NCI-H187 (cell line): ENCODE measurements around the gene SNAI1.

Experiments
- DNase-seq, 2 experiments: peaks; one replicate each; lab custom pipeline; 2025; lab: John Stamatoyannopoulos, UW

The SNAI1 gene

GRCh38 chr20:50013976-50014375, 31.2 kb downstream of the SNAI1 start:
- DNase-seq: no peak

DNA sequence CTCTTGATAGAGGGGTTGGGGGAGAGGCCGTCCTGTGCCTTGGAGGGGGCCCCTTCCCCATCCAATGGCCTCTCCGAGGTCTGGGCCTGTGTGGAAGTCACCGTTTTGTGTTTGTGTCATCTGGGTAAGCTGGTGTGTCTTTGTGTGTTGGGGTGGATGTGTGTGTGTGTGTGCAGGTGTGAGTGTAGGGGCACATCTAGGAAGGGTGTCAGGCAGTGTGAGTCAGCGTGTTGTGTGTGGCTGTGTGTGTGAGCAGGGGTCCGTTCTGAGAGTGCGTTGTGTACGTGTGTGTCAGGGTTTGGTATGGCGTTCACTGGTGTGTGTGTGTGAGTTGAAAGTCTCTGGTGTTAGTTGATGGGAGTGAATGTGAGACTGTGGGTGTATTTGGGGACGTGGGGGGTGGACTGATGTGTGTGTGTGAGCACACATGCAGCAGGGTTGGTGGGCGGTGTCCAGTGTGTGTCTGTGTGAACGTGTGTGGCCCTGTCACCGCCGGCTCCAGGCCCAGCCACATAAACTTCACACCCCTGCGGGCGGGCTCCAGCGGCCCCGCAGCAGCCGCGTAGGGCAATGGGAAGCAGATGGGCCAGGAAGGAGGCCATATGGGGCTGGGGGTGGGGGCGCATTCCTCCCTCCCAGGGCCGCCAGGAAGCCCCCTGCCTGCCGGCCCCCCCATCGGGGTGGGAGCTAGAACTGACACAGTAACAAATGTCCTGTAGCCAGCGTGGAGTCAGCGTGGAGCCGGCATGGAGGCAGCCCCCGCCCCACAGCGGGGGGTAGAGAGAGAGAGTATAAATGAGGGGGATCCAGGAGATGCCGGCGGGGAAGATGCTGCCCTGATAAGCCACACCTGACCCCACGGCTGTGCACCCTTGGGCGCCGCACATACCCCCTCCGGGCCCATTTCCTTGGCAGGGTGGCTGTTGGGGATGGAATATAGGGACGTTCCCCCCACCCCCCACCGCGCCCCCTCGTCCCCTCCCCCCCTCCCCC, 32.1 kb downstream of the SNAI1 start:
- no peak for DNase-seq

DNA sequence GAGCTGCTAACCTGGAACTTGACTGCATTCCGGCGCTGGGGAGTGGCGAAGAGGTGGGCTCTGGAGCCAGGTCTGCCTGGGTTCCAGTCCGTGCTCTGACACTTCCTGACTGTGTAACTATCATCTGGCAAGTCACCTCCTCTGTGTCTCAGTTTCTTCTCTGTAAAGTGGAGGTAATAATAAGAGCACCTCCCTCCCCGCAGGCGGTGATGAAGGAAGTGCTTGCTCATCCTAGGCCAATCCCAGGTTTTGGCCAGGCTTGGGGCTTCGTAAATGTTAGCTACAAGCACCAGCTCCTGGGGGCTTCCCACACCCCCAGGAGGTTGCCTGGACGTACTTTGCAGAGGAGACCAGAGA, 32.8 kb downstream of the SNAI1 start:
- no peak for DNase-seq

DNA sequence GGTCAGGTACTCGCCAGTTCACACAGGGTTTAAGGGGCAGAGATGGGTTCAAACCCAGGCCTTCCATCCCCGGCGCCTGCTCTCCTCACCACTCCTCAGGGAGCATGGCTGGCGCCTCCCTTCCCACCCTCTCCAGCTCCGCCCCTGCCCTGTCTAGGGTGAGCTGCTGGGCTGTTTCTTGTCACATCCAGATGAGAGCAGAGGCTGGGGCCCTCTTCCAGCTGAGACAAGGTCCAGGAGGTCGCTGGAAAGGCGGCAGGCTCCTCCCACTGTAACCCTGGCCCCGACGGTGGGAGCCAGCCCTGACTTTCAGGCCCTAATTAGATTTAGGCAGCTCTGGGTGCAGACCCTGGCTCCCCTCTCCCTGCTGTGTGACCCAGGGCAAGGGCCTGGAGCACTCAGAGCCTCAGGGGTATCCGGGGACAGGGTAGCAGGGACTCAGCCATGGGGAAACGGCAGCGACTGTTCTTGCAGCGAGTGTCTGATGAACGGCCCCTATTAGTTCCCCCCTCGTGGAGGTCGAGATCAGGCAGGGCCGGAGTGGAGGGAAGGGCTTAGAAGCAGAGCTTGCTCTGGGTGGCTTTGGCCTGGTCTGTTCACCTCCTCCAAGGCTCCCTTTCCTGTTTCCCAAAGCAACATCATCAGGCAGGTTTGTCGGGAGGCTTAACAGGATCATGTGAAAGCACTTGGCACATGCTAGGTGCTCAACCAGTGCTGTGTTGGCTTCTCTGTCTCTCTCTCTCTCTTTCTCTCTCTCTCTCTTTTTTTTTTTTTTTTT, 33.4 kb downstream of the SNAI1 start:
- DNase-seq: no peak

- DNase-seq: no peak
Measured at GRCh38 chr20:50017160-50017559, 34.4 kb downstream of the SNAI1 start.

- no peak for DNase-seq
Measured at GRCh38 chr20:50017576-50018248, 34.9 kb downstream of the SNAI1 start.

DNA sequence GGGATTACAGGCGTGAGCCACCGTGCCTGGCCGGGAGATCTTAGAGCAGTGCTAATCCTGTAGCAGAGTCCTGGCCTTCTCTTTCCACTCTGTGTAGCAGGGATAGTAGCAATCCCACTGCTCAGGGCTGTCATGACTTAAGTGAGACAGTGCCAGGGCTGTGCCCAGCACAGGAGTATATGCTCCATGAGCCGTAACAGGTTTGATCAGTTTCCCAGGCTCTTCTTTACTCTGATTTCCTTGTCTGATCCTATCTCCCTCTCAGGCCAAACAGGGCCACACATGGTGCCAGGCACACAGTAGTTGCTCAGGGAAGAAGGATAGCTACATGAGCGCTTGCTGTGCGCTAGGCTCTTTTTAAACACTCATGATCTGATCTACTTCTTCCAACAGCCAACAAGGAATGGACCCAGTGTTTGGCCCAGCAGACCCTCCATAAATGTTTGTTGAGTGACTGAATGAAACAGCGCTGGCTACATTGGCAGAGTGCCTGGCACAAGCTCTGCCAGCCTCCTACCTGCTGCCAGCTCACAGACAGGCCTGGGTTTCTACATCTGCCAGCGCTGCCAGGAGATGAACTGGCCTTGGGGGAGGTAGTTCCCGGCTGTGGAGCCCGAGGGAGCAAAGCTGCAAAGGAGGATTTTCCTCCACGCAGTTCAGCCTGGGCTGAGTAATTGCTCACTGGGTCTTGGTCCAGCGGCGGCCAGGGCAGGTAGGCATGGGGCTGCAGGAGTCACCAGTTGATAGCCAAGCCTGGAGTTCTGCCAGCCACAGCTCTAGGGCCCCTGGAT, 36.9 kb downstream of the SNAI1 start:
- DNase-seq: no peak

DNA sequence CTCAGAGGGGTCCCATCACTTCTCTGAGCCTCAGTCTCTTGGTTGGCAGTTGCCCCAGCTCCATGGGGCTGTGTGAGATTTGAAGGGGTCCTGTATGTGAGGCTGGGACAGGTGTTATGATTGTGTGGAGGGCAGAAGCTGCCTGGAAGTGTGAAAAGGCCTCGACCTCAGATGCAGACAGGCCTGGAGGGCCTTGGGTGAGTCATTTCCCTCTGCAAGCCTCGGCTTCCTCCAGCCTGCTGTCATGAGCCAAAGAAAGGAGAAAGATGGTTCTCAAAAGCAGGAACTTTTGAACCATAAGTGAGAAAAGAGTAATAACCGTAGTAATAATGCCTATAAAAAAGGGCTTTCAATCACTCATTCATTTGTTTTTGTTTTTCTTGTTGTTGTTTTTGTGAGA, 37.5 kb downstream of the SNAI1 start:
- no peak for DNase-seq

- no peak for DNase-seq
Measured at GRCh38 chr20:50022676-50023075, 39.9 kb downstream of the SNAI1 start.

GRCh38 chr20:50023116-50023805, 40.5 kb downstream of the SNAI1 start:
- DNase-seq: no peak

GRCh38 chr20:50026746-50027575, 44.2 kb downstream of the SNAI1 start:
- DNase-seq: no peak

- no peak for DNase-seq
Measured at GRCh38 chr20:50027611-50028105, 44.9 kb downstream of the SNAI1 start.

DNA sequence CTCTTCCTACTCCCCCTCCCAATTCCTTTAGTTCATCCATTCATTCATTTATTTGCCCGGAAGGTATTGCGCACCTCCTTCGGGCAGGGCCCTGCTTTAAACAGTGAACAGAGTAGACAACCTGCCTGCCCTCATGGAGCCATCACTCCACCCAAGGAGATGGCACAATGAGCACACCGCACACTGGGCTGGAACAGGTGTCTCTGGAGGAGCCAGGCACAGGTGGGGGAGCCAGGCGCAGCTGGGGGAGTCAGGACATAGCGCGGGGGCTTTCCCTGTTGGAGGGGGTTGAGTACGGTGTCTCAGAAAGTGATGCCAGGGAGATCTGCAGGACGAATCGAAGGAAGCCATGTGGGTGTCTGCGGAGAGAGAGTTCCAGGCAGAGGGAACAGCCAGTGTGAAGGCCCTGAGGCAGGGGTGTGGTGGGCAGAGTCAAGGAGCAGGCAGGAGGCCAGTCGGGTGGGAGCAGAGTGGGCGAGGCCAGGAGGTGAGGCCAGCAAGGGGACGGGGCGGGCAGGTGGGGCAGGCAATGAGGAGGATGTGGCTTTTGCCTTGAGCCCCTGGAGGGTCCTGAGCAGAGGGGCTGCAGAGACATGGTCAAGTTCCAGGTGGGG, 46.4 kb downstream of the SNAI1 start:
- no peak for DNase-seq

- no peak for DNase-seq
Measured at GRCh38 chr20:50029697-50030461, 47.1 kb downstream of the SNAI1 start.

- DNase-seq: no peak
Measured at GRCh38 chr20:50032955-50033666, 50.3 kb downstream of the SNAI1 start.

DNA sequence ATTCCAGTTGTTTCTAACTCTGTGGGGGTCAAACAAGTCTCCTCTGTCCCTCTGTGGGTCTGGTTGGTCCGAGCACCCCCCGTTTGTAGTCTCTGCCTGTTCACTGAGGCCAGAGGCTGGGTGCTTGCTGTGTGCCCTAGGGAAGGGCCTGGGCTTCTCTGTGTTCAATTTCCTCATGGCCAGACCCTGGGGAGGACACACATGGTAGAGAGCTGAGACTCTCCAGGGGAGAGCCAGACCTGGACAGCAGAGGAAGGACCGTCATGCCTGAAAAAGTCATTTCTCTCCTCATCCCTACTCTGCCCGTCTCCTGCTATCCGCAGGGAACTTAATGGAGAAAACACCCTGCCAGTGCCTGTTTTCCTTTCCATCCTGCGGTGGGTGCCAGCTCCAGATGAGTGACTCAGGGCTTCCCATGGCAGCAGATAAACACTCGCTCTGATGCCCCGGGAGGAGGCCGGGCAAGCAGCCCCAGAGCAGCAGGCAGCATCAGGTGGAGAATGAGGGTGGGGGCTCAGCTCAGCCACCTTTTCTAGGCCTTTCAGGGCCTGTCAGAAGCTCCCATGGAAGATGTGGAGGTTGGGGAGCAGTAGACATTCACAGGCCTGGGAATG, 51.9 kb downstream of the SNAI1 start:
- no peak for DNase-seq

- no peak for DNase-seq
Measured at GRCh38 chr20:50036703-50037102, 53.9 kb downstream of the SNAI1 start.

GRCh38 chr20:50037123-50037522, 54.3 kb downstream of the SNAI1 start:
- no peak for DNase-seq
